ENCODE data around the gene KIAA1755. TPM values are rescaled to one million over a fixed set of nuclear protein-coding genes. Genes with fewer than 3 reads are reported as not detected.

KIAA1755 gene
- polyA plus RNA-seq, 1 of the 3 experiments (the other 2 are of a cell fraction), result 0.54 TPM

- Histone ChIP-seq H3K9me2 (no peaks in the 10 kb centered on the region), H3K27me3 (ENCODE audit: insufficient read depth) (no peaks in the 10 kb centered on the region), H3K4me1 (ENCODE audit: control insufficient read depth in 1 of 2, insufficient read depth in 2 of 2, low read depth in 1 of 2, low read length in 1 of 2) (peaks cover 38 to 42% of the 10 kb centered on the region in 2 experiments), H3K36me3 (replicated peaks in 1 of 2; ENCODE audit: control insufficient read depth in 1 of 2, insufficient read depth in 2 of 2, low read length in 1 of 2) (no peaks in the 10 kb centered on the region), H3K9ac (peak overlapping the region; percentile 36; the same call in 1 of the 2 replicates), H3K4me3 (ENCODE audit: low read depth in 2 of 2, low read length in 1 of 2) (no peak overlapping the region), H3K79me2 (ENCODE audit: insufficient read depth) (peaks cover 26% of the 10 kb centered on the region), H3K27ac (ENCODE audit: low read depth in 2 of 2, low read length in 1 of 2) (peak overlapping the region; percentile 58 to 76; a peak in 3 of 4 replicates), H3K9me3 (no peaks in the 10 kb centered on the region), H3K4me2 (peak overlapping the region; percentile 18; the same call in 1 of the 2 replicates), H4K20me1 (ENCODE audit: insufficient read depth) (no peaks in the 10 kb centered on the region), H2AFZ (ENCODE audit: low read depth) (no peak overlapping the region), H3F3A (replicated peaks; ENCODE audit: insufficient read depth) (peaks cover 33% of the 10 kb centered on the region)
- CTCF ChIA-PET, result interaction anchor here (0.7 to 8.1 kb wide), 10 partner anchors 10 to 266 kb away, joined by 3 to 63 read pairs (median 5); partner anchors contain the start of gene VSTM2L
- DNase-seq, result no peak
- POLR2A ChIA-PET, result interaction anchor here (0.9 kb wide), 1 partner anchor 110 kb away, joined by 3 read pairs; no protein-coding TSS in a partner anchor
- 33% methylated on average over 4 of the region's 7 CpGs for WGBS (ENCODE audit: low lambda C conversion rate)
- TF ChIP-seq CHD2 (IDR thresholded peaks at IDR 0.05; ENCODE audit: low read length, partially characterized antibody), result no peak
- TF ChIP-seq SIN3A (IDR thresholded peaks at IDR 0.05; ENCODE audit: borderline replicate concordance, low read depth, low read length), result no peak
- peak; percentile 98 for TF ChIP-seq RXRA (IDR thresholded peaks at IDR 0.05; ENCODE audit: borderline replicate concordance, low read depth)
- TF ChIP-seq GABPA (IDR thresholded peaks at IDR 0.05; ENCODE audit: low read depth), result no peak
- TF ChIP-seq, protein P1, sequence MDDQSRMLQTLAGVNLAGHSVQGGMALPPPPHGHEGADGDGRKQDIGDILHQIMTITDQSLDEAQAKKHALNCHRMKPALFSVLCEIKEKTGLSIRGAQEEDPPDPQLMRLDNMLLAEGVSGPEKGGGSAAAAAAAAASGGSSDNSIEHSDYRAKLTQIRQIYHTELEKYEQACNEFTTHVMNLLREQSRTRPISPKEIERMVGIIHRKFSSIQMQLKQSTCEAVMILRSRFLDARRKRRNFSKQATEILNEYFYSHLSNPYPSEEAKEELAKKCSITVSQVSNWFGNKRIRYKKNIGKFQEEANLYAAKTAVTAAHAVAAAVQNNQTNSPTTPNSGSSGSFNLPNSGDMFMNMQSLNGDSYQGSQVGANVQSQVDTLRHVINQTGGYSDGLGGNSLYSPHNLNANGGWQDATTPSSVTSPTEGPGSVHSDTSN (IDR thresholded peaks at IDR 0.05), result peak; percentile 89
- peak; percentile 81; the same call in 1 of the 2 replicates for TF ChIP-seq JUND (IDR thresholded peaks at IDR 0.05)
- TF ChIP-seq, protein P2, sequence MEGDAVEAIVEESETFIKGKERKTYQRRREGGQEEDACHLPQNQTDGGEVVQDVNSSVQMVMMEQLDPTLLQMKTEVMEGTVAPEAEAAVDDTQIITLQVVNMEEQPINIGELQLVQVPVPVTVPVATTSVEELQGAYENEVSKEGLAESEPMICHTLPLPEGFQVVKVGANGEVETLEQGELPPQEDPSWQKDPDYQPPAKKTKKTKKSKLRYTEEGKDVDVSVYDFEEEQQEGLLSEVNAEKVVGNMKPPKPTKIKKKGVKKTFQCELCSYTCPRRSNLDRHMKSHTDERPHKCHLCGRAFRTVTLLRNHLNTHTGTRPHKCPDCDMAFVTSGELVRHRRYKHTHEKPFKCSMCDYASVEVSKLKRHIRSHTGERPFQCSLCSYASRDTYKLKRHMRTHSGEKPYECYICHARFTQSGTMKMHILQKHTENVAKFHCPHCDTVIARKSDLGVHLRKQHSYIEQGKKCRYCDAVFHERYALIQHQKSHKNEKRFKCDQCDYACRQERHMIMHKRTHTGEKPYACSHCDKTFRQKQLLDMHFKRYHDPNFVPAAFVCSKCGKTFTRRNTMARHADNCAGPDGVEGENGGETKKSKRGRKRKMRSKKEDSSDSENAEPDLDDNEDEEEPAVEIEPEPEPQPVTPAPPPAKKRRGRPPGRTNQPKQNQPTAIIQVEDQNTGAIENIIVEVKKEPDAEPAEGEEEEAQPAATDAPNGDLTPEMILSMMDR (IDR thresholded peaks at IDR 0.05), result no peak
- no peak for TF ChIP-seq MEF2A (IDR thresholded peaks at IDR 0.05; ENCODE audit: borderline replicate concordance, low read depth)
- TF ChIP-seq FOXJ3 (CRISPR knock-in tag; IDR thresholded peaks at IDR 0.05), result no peak
- peak; percentile 88 for TF ChIP-seq FOSL2 (IDR thresholded peaks at IDR 0.05; ENCODE audit: borderline replicate concordance, low read depth)
- no peak for TF ChIP-seq USF1 (IDR thresholded peaks at IDR 0.05; ENCODE audit: borderline replicate concordance, low read depth)
- no peak for TF ChIP-seq MXI1 (IDR thresholded peaks at IDR 0.05; ENCODE audit: low read depth, low read length)
- TF ChIP-seq EZH2phosphoT487 (IDR thresholded peaks at IDR 0.05; ENCODE audit: borderline replicate concordance, low read depth), result no peak
- TF ChIP-seq, protein P3, sequence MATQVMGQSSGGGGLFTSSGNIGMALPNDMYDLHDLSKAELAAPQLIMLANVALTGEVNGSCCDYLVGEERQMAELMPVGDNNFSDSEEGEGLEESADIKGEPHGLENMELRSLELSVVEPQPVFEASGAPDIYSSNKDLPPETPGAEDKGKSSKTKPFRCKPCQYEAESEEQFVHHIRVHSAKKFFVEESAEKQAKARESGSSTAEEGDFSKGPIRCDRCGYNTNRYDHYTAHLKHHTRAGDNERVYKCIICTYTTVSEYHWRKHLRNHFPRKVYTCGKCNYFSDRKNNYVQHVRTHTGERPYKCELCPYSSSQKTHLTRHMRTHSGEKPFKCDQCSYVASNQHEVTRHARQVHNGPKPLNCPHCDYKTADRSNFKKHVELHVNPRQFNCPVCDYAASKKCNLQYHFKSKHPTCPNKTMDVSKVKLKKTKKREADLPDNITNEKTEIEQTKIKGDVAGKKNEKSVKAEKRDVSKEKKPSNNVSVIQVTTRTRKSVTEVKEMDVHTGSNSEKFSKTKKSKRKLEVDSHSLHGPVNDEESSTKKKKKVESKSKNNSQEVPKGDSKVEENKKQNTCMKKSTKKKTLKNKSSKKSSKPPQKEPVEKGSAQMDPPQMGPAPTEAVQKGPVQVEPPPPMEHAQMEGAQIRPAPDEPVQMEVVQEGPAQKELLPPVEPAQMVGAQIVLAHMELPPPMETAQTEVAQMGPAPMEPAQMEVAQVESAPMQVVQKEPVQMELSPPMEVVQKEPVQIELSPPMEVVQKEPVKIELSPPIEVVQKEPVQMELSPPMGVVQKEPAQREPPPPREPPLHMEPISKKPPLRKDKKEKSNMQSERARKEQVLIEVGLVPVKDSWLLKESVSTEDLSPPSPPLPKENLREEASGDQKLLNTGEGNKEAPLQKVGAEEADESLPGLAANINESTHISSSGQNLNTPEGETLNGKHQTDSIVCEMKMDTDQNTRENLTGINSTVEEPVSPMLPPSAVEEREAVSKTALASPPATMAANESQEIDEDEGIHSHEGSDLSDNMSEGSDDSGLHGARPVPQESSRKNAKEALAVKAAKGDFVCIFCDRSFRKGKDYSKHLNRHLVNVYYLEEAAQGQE (IDR thresholded peaks at IDR 0.05; ENCODE audit: low read depth, low read length), result peak; percentile 80
- peak; percentile 81; the same call in 1 of the 2 replicates for TF ChIP-seq FOXM1 (IDR thresholded peaks at IDR 0.05; ENCODE audit: low read depth)
- peak; percentile 16 to 97; a peak in 3 of 4 replicates for TF ChIP-seq EP300 (IDR thresholded peaks at IDR 0.05; ENCODE audit: borderline replicate concordance in 1 of 2, low read depth in 1 of 2, low read length in 1 of 2)
- no peak for TF ChIP-seq SMC3 (IDR thresholded peaks at IDR 0.05; ENCODE audit: low read depth, low read length)
- peak; percentile 94 for TF ChIP-seq NFIC (IDR thresholded peaks at IDR 0.05; ENCODE audit: borderline replicate concordance)
- no peak for TF ChIP-seq RAD21 (IDR thresholded peaks at IDR 0.05; ENCODE audit: low read length)
- no peak for TF ChIP-seq TAF1 (IDR thresholded peaks at IDR 0.05; ENCODE audit: borderline replicate concordance, low read depth, low read length)
- no peak for TF ChIP-seq IRF3 (IDR thresholded peaks at IDR 0.05; ENCODE audit: low read depth, low read length)
- TF ChIP-seq RFX5 (IDR thresholded peaks at IDR 0.05; ENCODE audit: low read length), result no peak
These were observed 92.4 kb downstream of the KIAA1755 start for GRCh38 chr20:38167851-38168760.

Data from SK-N-SH (cell line).